ENCODE measurements around the gene WNK2. TPM values are rescaled to one million over a fixed set of nuclear protein-coding genes. Genes with fewer than 3 reads are reported as not detected.

The WNK2 gene
- total RNA-seq, 1 donor from 2014 or later = 336 TPM

DNA sequence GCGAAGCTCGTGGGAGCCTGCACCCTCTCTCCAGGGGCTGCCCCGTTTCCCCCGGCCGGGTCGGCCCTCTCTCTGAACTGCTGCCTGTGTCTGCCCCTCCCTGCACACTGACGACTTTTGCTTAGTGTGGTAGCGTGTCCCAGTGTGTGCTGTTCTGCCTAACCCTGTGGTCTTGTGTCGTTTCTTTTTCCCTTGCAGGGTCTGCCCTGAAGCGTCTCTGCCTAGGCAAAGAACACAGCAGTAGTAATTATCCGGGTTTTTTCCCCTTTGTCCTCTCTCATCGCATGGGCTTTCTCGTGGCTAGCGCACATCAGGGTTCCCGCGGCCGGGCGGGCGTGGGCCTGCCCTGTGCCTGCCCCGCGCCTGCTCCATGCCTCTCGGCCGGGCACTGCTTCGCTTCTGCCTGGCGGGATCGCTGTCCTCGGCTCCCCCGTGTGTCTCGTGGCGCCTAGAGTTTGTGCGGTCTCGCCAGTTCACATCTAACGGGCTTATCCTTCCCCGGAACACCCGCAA, 122.7 kb downstream of the WNK2 start:
- no peak for TF ChIP-seq CTCF (IDR thresholded peaks at IDR 0.05; ENCODE audit: partially characterized antibody, unreplicated experiment)
- Mint-ChIP-seq H3K27me3 (ENCODE audit: unreplicated experiment) (peaks cover 4% of the 10 kb centered on the region), H3K9me3 (ENCODE audit: unreplicated experiment) (peaks cover 13% of the 10 kb centered on the region), H3K4me1 (ENCODE audit: low read depth, unreplicated experiment) (peaks cover 10% of the 10 kb centered on the region), H3K27ac (ENCODE audit: unreplicated experiment) (peak overlapping the region; percentile 68), H3K4me3 (ENCODE audit: unreplicated experiment) (no peak overlapping the region), H3K36me3 (ENCODE audit: unreplicated experiment) (peaks cover 9% of the 10 kb centered on the region)
- DNase-seq = no peak

GRCh38 chr9:93307468-93308157, 123.7 kb downstream of the WNK2 start:
- peaks cover 7% of the 10 kb centered on the region for H3K9me3 Mint-ChIP-seq (ENCODE audit: unreplicated experiment)
- no peak for TF ChIP-seq CTCF (IDR thresholded peaks at IDR 0.05; ENCODE audit: partially characterized antibody, unreplicated experiment)
- H3K36me3 Mint-ChIP-seq (ENCODE audit: unreplicated experiment) = peaks cover 9% of the 10 kb centered on the region
- H3K4me1 Mint-ChIP-seq (ENCODE audit: low read depth, unreplicated experiment) = peaks cover 5% of the 10 kb centered on the region
- H3K27me3 Mint-ChIP-seq (ENCODE audit: unreplicated experiment) = peaks cover 4% of the 10 kb centered on the region
- no peak overlapping the region for H3K27ac Mint-ChIP-seq (ENCODE audit: unreplicated experiment)
- H3K4me3 Mint-ChIP-seq (ENCODE audit: unreplicated experiment) = no peak overlapping the region
- DNase-seq = no peak

DNA sequence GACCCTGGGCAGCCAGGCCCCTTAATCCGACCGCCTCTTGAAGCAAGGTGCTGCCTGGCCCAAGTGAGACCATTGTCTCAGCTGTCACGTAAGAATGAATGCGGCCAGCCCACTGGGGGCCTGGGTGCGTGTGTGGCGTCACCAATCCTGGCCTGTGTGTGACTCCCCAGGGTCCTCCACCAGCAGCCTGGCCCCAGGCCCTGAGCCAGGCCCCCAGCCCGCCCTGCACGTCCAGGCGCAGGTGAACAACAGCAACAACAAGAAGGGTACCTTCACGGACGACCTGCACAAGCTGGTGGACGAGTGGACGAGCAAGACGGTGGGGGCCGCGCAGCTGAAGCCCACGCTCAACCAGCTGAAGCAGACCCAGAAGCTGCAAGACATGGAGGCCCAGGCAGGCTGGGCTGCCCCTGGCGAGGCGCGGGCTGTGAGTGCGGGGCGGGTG, 124.2 kb downstream of the WNK2 start:
- H3K27ac Mint-ChIP-seq (ENCODE audit: unreplicated experiment) = no peak overlapping the region
- no peak for TF ChIP-seq CTCF (IDR thresholded peaks at IDR 0.05; ENCODE audit: partially characterized antibody, unreplicated experiment)
- peaks cover 9% of the 10 kb centered on the region for H3K36me3 Mint-ChIP-seq (ENCODE audit: unreplicated experiment)
- peaks cover 5% of the 10 kb centered on the region for H3K4me1 Mint-ChIP-seq (ENCODE audit: low read depth, unreplicated experiment)
- H3K4me3 Mint-ChIP-seq (ENCODE audit: unreplicated experiment) = no peak overlapping the region
- DNase-seq = no peak
- H3K9me3 Mint-ChIP-seq (ENCODE audit: unreplicated experiment) = peaks cover 6% of the 10 kb centered on the region
- H3K27me3 Mint-ChIP-seq (ENCODE audit: unreplicated experiment) = peaks cover 4% of the 10 kb centered on the region

DNA sequence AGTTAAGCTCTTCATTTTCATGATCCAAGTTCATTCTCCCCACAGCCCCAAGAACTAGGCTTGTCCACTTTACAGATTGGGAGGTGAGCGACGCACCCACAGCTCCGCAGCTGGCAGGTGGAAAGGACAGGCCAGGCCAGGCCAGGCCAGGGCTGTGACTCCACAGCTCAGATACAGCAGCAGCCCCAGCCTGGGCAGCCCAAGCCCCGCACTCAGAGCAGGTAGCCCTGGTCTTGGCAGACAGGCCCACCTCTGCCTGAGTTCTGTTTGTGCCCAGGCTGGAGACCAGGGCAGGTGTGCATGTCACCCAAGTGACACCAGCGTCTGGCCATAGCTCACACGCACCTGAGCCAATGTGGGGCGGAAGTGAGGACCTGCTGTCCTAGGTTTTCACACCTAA, 124.7 kb downstream of the WNK2 start:
- DNase-seq = no peak
- H3K27ac Mint-ChIP-seq (ENCODE audit: unreplicated experiment) = no peak overlapping the region
- TF ChIP-seq CTCF (IDR thresholded peaks at IDR 0.05; ENCODE audit: partially characterized antibody, unreplicated experiment) = no peak

GRCh38 chr9:93309889-93310425, 126.0 kb downstream of the WNK2 start:
- no peak for TF ChIP-seq CTCF (IDR thresholded peaks at IDR 0.05; ENCODE audit: partially characterized antibody, unreplicated experiment)
- Mint-ChIP-seq H3K9me3 (ENCODE audit: unreplicated experiment) (peaks cover 4% of the 10 kb centered on the region), H3K36me3 (ENCODE audit: unreplicated experiment) (peaks cover 9% of the 10 kb centered on the region), H3K4me1 (ENCODE audit: low read depth, unreplicated experiment) (peaks cover 5% of the 10 kb centered on the region), H3K27ac (ENCODE audit: unreplicated experiment) (no peak overlapping the region), H3K4me3 (ENCODE audit: unreplicated experiment) (no peak overlapping the region), H3K27me3 (ENCODE audit: unreplicated experiment) (peaks cover 4% of the 10 kb centered on the region)
- no peak for DNase-seq

More for the DNA sequence above, 124.7 kb downstream of the WNK2 start:
- Mint-ChIP-seq H3K9me3 (ENCODE audit: unreplicated experiment) (peaks cover 5% of the 10 kb centered on the region), H3K27me3 (ENCODE audit: unreplicated experiment) (peaks cover 4% of the 10 kb centered on the region), H3K36me3 (ENCODE audit: unreplicated experiment) (peaks cover 9% of the 10 kb centered on the region), H3K4me3 (ENCODE audit: unreplicated experiment) (no peak overlapping the region), H3K4me1 (ENCODE audit: low read depth, unreplicated experiment) (peaks cover 5% of the 10 kb centered on the region)
